Suprapubic skin (tissue), 4 donors: Measurements from ENCODE around the gene MFNG.

Source experiments
- EP300 ChIP-seq: sonication (generic); formaldehyde crosslinking; IDR thresholded peaks from one replicate; pipeline ENCODE4 v1.6.1; 2017; ENCODE audit warnings: antibody characterized with exemption
- POLR2A ChIP-seq, 2 donors: fragments of 450-650 bp; IDR thresholded peaks; one replicate each; pipeline ENCODE4 v1.6.1; 2017; ENCODE audit warnings: antibody characterized with exemption in 2 of 2, mild to moderate bottlenecking in 2 of 2, moderate library complexity in 2 of 2
- POLR2AphosphoS5 ChIP-seq, 3 donors: sonication (generic); formaldehyde crosslinking; IDR thresholded peaks; one replicate each; pipeline ENCODE4 v1.6.1; 2017; ENCODE audit warnings: antibody characterized with exemption in 3 of 3
- TF ChIP-seq, protein P1 (sequence below), 2 donors: fragments of 200-600 bp in 1 of 2; fragments of 450-650 bp in 1 of 2; sonication (generic) in 1 of 2; IDR thresholded peaks; one replicate each; pipeline ENCODE4 v1.5.1; 2016 to 2019; ENCODE audit warnings: antibody characterized with exemption in 2 of 2, mild to moderate bottlenecking in 1 of 2, moderate library complexity in 1 of 2

DNA sequence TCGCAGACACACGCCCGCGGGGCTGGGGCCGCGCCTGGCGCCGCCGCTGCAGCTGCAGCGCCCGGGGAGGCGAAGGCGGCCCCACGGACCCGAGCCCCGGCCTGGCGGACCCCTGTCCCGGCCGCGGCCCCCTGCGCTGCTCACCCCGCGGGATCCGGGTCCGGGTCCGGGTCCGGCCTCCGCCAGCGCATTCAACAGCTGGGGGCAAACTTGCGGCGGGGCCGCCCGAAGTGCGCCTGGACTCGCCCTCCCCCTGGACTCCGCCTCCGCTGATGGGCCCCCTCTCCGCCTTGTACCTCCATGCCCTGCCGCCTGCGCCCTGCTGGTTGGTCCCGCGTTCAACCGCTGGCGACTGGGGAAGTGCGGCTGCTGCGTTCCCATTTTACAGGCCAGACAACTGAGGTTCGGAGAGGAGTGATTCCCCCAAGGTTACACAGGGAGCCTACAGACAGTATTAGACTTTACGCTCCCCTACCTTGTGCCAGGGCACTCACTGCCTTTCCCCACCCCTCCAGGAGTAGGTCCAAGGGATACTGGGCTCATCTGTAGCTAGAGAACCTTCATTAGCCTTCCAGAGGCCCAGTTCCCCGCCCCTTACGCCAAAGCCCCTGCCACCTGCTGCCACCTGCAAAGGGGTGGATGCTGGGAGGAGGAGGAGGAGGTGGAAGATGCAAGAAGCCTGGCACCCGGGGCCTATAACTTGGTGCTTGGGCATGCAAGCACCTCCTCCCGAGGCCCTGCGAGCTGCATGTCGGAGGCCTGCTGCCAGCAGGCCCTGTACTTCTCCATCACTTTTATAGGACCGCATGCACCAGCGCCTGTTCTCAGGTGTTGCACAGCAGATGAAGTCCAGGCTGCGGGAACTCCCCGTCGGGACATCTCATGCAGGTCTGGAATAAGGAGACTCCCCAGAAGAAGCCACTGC, 58.2 kb downstream of the MFNG start:
- TF ChIP-seq POLR2A (IDR thresholded peaks at IDR 0.05) = no peak
- TF ChIP-seq, protein P1, sequence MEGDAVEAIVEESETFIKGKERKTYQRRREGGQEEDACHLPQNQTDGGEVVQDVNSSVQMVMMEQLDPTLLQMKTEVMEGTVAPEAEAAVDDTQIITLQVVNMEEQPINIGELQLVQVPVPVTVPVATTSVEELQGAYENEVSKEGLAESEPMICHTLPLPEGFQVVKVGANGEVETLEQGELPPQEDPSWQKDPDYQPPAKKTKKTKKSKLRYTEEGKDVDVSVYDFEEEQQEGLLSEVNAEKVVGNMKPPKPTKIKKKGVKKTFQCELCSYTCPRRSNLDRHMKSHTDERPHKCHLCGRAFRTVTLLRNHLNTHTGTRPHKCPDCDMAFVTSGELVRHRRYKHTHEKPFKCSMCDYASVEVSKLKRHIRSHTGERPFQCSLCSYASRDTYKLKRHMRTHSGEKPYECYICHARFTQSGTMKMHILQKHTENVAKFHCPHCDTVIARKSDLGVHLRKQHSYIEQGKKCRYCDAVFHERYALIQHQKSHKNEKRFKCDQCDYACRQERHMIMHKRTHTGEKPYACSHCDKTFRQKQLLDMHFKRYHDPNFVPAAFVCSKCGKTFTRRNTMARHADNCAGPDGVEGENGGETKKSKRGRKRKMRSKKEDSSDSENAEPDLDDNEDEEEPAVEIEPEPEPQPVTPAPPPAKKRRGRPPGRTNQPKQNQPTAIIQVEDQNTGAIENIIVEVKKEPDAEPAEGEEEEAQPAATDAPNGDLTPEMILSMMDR (IDR thresholded peaks at IDR 0.05) = no peak
- no peak for TF ChIP-seq POLR2AphosphoS5 (IDR thresholded peaks at IDR 0.05)
- TF ChIP-seq EP300 = no peak
